Measurements from ENCODE around the gene TMPRSS6.

DNA sequence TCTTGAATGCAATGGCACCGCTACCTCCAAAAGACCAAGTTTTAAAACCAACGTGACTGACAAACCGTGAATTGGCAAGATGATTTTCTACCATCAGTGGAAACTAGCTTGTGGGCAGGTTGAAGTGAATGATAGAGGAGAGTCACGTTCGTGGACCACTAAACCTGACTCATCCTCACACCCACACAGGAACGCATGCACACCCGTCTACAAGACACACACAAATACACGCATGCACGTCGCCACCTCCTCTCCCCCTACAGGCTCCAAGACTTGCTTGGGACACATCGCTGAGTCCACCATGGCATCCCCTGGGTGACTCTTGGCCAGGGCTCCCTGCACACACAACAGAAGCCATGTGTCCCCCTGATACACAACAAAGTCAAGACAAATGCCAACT, 14.4 kb downstream of the TMPRSS6 start:
- TF ChIP-seq, protein P1, sequence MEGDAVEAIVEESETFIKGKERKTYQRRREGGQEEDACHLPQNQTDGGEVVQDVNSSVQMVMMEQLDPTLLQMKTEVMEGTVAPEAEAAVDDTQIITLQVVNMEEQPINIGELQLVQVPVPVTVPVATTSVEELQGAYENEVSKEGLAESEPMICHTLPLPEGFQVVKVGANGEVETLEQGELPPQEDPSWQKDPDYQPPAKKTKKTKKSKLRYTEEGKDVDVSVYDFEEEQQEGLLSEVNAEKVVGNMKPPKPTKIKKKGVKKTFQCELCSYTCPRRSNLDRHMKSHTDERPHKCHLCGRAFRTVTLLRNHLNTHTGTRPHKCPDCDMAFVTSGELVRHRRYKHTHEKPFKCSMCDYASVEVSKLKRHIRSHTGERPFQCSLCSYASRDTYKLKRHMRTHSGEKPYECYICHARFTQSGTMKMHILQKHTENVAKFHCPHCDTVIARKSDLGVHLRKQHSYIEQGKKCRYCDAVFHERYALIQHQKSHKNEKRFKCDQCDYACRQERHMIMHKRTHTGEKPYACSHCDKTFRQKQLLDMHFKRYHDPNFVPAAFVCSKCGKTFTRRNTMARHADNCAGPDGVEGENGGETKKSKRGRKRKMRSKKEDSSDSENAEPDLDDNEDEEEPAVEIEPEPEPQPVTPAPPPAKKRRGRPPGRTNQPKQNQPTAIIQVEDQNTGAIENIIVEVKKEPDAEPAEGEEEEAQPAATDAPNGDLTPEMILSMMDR (IDR thresholded peaks at IDR 0.05): no peak
- TF ChIP-seq POLR2A (IDR thresholded peaks at IDR 0.05) (no peak), POLR2AphosphoS5 (IDR thresholded peaks at IDR 0.05) (no peak), EP300 (IDR thresholded peaks at IDR 0.05) (no peak)

Measured in stomach (tissue), 4 donors.